Heart left ventricle (tissue), 16 donors: Measurements from ENCODE around the gene GAPDH. TPM values are rescaled to one million over a fixed set of nuclear protein-coding genes. Genes with fewer than 3 reads are reported as not detected.

Experiments used
- ATAC-seq, 4 donors: fragments of 200-7000 bp; cut with Tn5 transposase; one replicate each; pipeline ENCODE4 v1.9.1; 2020 to 2022; ENCODE audit warnings: moderate library complexity in 4 of 4, mild to moderate bottlenecking in 3 of 4, moderate number of reproducible peaks in 1 of 4
- DNase-seq, 5 donors: peaks; one replicate each; pipeline ENCODE4 v3.0.0-alpha.2; 2020
- H3K27ac ChIP-seq, 12 donors: fragments of 200-600 bp; sonication (generic) in 4 of 12; one replicate each; pipeline versions ENCODE4 v1.5.0 to v1.8.0; 2016 to 2022; ENCODE audit warnings: mild to moderate bottlenecking in 2 of 12
- H3K27me3 ChIP-seq, 9 donors: fragments of 200-600 bp; sonication (generic) in 2 of 9; one replicate each; pipeline versions ENCODE4 v1.5.1 to v1.8.0; 2016 to 2022; ENCODE audit warnings: mild to moderate bottlenecking in 3 of 9
- H3K36me3 ChIP-seq, 9 donors: fragments of 200-600 bp; sonication (generic) in 2 of 9; one replicate each; pipeline versions ENCODE4 v1.5.0 to v1.8.0; 2018 to 2022; ENCODE audit warnings: mild to moderate bottlenecking in 2 of 9
- H3K4me1 ChIP-seq, 12 donors: fragments of 200-600 bp; sonication (generic) in 4 of 12; one replicate each; pipeline versions ENCODE4 v1.5.0 to v1.8.0; 2016 to 2022; ENCODE audit warnings: mild to moderate bottlenecking in 3 of 12
- H3K4me3 ChIP-seq, 12 donors: fragments of 200-600 bp; sonication (generic) in 4 of 12; one replicate each; pipeline versions ENCODE4 v1.5.0 to v1.8.0; 2017 to 2022; ENCODE audit warnings: mild to moderate bottlenecking in 9 of 12, moderate library complexity in 4 of 12
- H3K9me3 ChIP-seq, 12 donors: fragments of 200-600 bp; sonication (generic) in 4 of 12; one replicate each; pipeline versions ENCODE4 v1.5.0 to v1.8.0; 2016 to 2022; ENCODE audit warnings: mild to moderate bottlenecking in 1 of 12
- CTCF ChIP-seq, 12 donors: fragments of 200-600 bp; sonication (generic) in 4 of 12; IDR thresholded peaks; one replicate each; pipeline versions ENCODE4 v1.5.0 to v1.8.0; 2018 to 2022; ENCODE audit warnings: antibody characterized with exemption in 12 of 12, mild to moderate bottlenecking in 5 of 12
- POLR2A ChIP-seq, 2 donors: fragments of 450-650 bp; IDR thresholded peaks; one replicate each; pipeline ENCODE4 v1.6.1; 2017; ENCODE audit warnings: antibody characterized with exemption in 2 of 2, mild to moderate bottlenecking in 2 of 2, moderate library complexity in 2 of 2
- WGBS, 4 donors: extraction: QIAGEN DNeasy Blood & Tissue Kit in 2 of 4; methylation state at CpG; one replicate each; pipeline versions ENCODE4 v1.1.5 to v1.1.7; 2013 to 2018; 5-methylcytosine and 5-hydroxymethylcytosine counted together
- intact Hi-C, 10 donors: fragments of 100-400 bp; cut with DNase I; formaldehyde crosslinking; loops; one replicate each; pipeline versions ENCODE4 v1.11.1 to v1.14.2; 2022
- polyA plus RNA-seq, 2 donors: library from polyadenylated mRNA; stranded (reverse); fragments of 200-250 nt; gene quantifications; one replicate each; pipeline ENCODE4 v1.2.3, GENCODE V29; 2013
- total RNA-seq, 9 donors: library from RNA; depleted of rRNA in 2 of 9; stranded (reverse); fragments of >200 nt in 2 of 9; fragmentation: NEBNext Ultra II Directional in 3 of 9; extraction: Animal tissue kit (Norgen Biotek cat#: 25700) in 3 of 9; gene quantifications; one replicate each; pipeline versions ENCODE4 v1.1.0 to v1.2.4, GENCODE V29; 2016 to 2023
- donor health status: ischemic (EF 13 %, LVEDD 7.1; RV severe dilation, severe dysfunction).
- donor health status: healthy with polysubstance abuse.
- donor health status: DM: no; HTN: yes; CAD: no.
- donor health status: DM: no; HTN: no; CAD: no.
- donor health status: ischemic (EF 25% LVEDD 6.9; RV normal size, moderate dysfunction).
- donor health status: ischemic (EF 25% LVEDD 5.7; RV mildly dilated, moderate dysfunction).
- donor health status: healthy.
- donor health status: DM: yes; HTN: yes; CAD: no.
- donor health status: ischemic (EF 35%, LVEDD 5.7; RV mildly dilated, moderate dysfunction).
- donor health status: nonischemic (EF 11% LVEDD 7.7; RV severe dilation, severe dysfunction).
- donor health status: DM: yes; HTN: yes; CAD: no.
- donor health status: PGD.
- donor health status: ischemic (EF 29% LVEDD 5.4; RV normal size, mild dysfunction).
- donor health status: nonischemic (EF 23%, LVEDD 6.1; RV moderate dilation, normal function).

Gene GAPDH
- total and polyA plus RNA-seq, 11 donors: 3,379 to 7,430 (median 4,887) TPM

GRCh38 chr12:6559500-6559899, 25.2 kb downstream of the GAPDH start:
- Histone ChIP-seq H3K36me3 (peaks cover 3 to 74% (median 64%) of the 10 kb centered on the region in 9 donors), H3K9me3 (no peaks in the 10 kb centered on the region), H3K27ac (no peak overlapping the region), H3K27me3 (no peaks in the 10 kb centered on the region), H3K4me3 (no peak overlapping the region), H3K4me1 (peaks cover 0 to 24% (median 13%) of the 10 kb centered on the region in 12 donors)
- intact Hi-C loops: loop anchor here in 3 of 10 donors (5.0 to 10.0 kb wide), 2 partner anchors 137 to 215 kb away; partner anchors contain the start of gene TNFRSF1A (in 1 of the 3)
- 93 to 100% (median 95%) methylated on average over 1 of the region's 1 CpG for whole genome bisulfite sequencing, 4 donors
- DNase-seq (no peak), ATAC-seq (no peak)
- TF ChIP-seq CTCF (IDR thresholded peaks at IDR 0.05) (no peak), POLR2A (IDR thresholded peaks at IDR 0.05) (no peak)

- 88 to 93% (median 90%) methylated on average over 13 of the region's 13 CpGs for WGBS, 4 donors
- H3K27ac ChIP-seq: no peak overlapping the region
- intact Hi-C loops: loop anchor here in 1 of 10 donors (5.0 to 10.0 kb wide), 2 partner anchors 42 to 84 kb away; partner anchors contain the start of gene ACRBP
- no peak for TF ChIP-seq CTCF (IDR thresholded peaks at IDR 0.05)
- TF ChIP-seq POLR2A (IDR thresholded peaks at IDR 0.05): no peak
- ATAC-seq (no peak), DNase-seq (peak in 1 of 5 donors; percentile 31)
- H3K4me3 ChIP-seq: no peak overlapping the region
- peaks cover 0 to 18% (median 7%) of the 10 kb centered on the region in 12 donors for H3K4me1 ChIP-seq
- no peaks in the 10 kb centered on the region for H3K27me3 ChIP-seq
- H3K36me3 ChIP-seq: peaks cover 3 to 86% (median 75%) of the 10 kb centered on the region in 9 donors
- H3K9me3 ChIP-seq: no peaks in the 10 kb centered on the region
These were observed 26.3 kb downstream of the GAPDH start for GRCh38 chr12:6560501-6561205.

- Histone ChIP-seq H3K27me3 (no peaks in the 10 kb centered on the region), H3K9me3 (no peaks in the 10 kb centered on the region), H3K4me3 (no peak overlapping the region), H3K4me1 (peaks cover 0 to 19% (median 10%) of the 10 kb centered on the region in 12 donors), H3K27ac (no peak overlapping the region), H3K36me3 (peaks cover 3 to 84% (median 78%) of the 10 kb centered on the region in 9 donors)
- intact Hi-C loops: loop anchor here in 1 of 10 donors (5.0 to 10.0 kb wide), 2 partner anchors 39 to 82 kb away; partner anchors contain the start of gene ACRBP
- no peak for TF ChIP-seq CTCF (IDR thresholded peaks at IDR 0.05)
- no peak for TF ChIP-seq POLR2A (IDR thresholded peaks at IDR 0.05)
- 89 to 99% (median 94%) methylated on average over 10 of the region's 10 CpGs for WGBS, 4 donors
- no peak for DNase-seq
- no peak for ATAC-seq
These were observed 28.6 kb downstream of the GAPDH start for GRCh38 chr12:6562881-6563280.

DNA sequence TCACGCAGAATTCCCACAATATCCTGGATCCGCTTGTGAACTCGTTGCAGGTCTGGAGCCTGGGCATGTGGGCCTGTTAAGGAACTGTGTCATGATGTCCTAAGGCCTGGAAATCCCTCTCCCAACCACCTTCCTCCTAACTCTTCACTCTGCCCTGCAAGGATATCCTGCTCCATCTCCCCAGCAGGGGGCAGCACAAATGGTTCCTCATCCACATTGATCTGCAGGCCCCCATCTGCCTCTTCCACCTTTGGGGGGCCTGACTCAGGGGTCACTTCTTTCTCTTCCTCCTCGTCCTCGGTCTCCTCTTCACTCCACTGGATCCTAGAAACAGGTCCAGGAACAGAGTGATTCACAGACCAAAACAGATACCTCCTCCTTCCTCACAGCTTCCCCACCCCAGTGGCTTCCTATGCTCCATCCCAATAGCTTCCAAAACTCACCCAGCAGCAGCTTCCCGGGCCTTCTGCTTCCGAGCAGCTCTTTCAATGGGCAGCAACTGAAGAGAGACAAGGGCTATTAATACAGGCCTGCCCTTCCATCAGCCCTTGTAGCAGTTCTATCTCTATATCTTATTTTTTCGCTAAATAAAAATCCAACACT, 29.2 kb downstream of the GAPDH start:
- peaks cover 3 to 81% (median 77%) of the 10 kb centered on the region in 9 donors for H3K36me3 ChIP-seq
- no peak for ATAC-seq
- intact Hi-C loops: loop anchor here in 1 of 10 donors (5.0 to 10.0 kb wide), 2 partner anchors 39 to 81 kb away; partner anchors contain the start of gene ACRBP

More for the DNA sequence above, 29.2 kb downstream of the GAPDH start:
- peaks cover 0 to 16% (median 11%) of the 10 kb centered on the region in 12 donors for H3K4me1 ChIP-seq
- peak in 4 of 5 donors; percentile 47 to 54 (median 48) for DNase-seq
- TF ChIP-seq POLR2A (IDR thresholded peaks at IDR 0.05) (no peak), CTCF (IDR thresholded peaks at IDR 0.05) (peak; percentile 51 to 83 (median 74))
- no peak overlapping the region for H3K4me3 ChIP-seq
- no peaks in the 10 kb centered on the region for H3K27me3 ChIP-seq
- H3K9me3 ChIP-seq: no peaks in the 10 kb centered on the region
- no peak overlapping the region for H3K27ac ChIP-seq
- 77 to 82% (median 78%) methylated on average over 8 of the region's 8 CpGs for WGBS, 4 donors
